GM23338 (cell line): ENCODE results near the gene BIRC3. TPM values are rescaled to one million over a fixed set of nuclear protein-coding genes. Genes with fewer than 3 reads are reported as not detected.

Source experiments
- ATAC-seq: fragments of 200-7000 bp; cut with Tn5 transposase; 3 replicates; pipeline ENCODE4 v1.9.1; 2020
- DNase-seq: peaks from one replicate; pipeline ENCODE4 v3.0.0-alpha.2; 2015; ENCODE audit warnings: low spot score
- H2AFZ ChIP-seq: fragments of 200-600 bp; sonication (generic); 2 replicates; pipeline ENCODE4 v1.8.0; 2016; ENCODE audit warnings: antibody characterized with exemption, mild to moderate bottlenecking, moderate library complexity
- H3F3A ChIP-seq: fragments of 200-600 bp; sonication (generic); replicated peaks from 2 replicates; pipeline ENCODE4 v1.8.0; 2017; ENCODE audit warnings: antibody characterized with exemption, mixed run types, low read depth
- H3K27ac ChIP-seq: fragments of 200-600 bp; sonication (generic); 2 replicates; pipeline ENCODE4 v1.6.1; 2016; ENCODE audit warnings: low read depth
- H3K27me3 ChIP-seq: fragments of 200-600 bp; sonication (generic); 2 replicates; pipeline ENCODE4 v1.8.0; 2016; ENCODE audit warnings: mild to moderate bottlenecking, mixed run types, moderate library complexity; ENCODE audit not compliant: insufficient read depth
- H3K36me3 ChIP-seq: fragments of 200-600 bp; sonication (generic); 2 replicates; pipeline ENCODE4 v1.8.0; 2016; ENCODE audit warnings: mild to moderate bottlenecking; ENCODE audit not compliant: insufficient read depth
- H3K4me1 ChIP-seq: fragments of 200-600 bp; sonication (generic); 2 replicates; pipeline ENCODE4 v1.8.0; 2016; ENCODE audit warnings: mild to moderate bottlenecking, moderate library complexity; ENCODE audit not compliant: insufficient read depth
- H3K4me2 ChIP-seq: fragments of 200-600 bp; sonication (generic); 2 replicates; pipeline ENCODE4 v1.7.1; 2017; ENCODE audit warnings: mixed run types
- H3K4me3 ChIP-seq: fragments of 200-600 bp; sonication (generic); 2 replicates; pipeline ENCODE4 v1.6.1; 2016; ENCODE audit warnings: mixed run types
- H3K79me2 ChIP-seq: fragments of 200-600 bp; sonication (generic); replicated peaks from 2 replicates; pipeline ENCODE4 v1.8.0; 2017; ENCODE audit warnings: mild to moderate bottlenecking; ENCODE audit not compliant: insufficient read depth
- H3K9me2 ChIP-seq: fragments of 200-600 bp; sonication (generic); 2 replicates; pipeline ENCODE4 v1.8.0; 2017; ENCODE audit not compliant: insufficient read depth
- H4K20me1 ChIP-seq: fragments of 200-600 bp; sonication (generic); replicated peaks from 2 replicates; pipeline ENCODE4 v1.8.0; 2017; ENCODE audit warnings: mild to moderate bottlenecking; ENCODE audit not compliant: insufficient read depth
- H3K27ac Mint-ChIP-seq: 2 replicates; pipeline ENCODE4 v1.8.0; 2020; ENCODE audit warnings: inconsistent platforms, mild to moderate bottlenecking, moderate library complexity, mixed read lengths
- H3K27me3 Mint-ChIP-seq: 3 replicates; pipeline ENCODE4 v1.8.0; 2022; ENCODE audit warnings: low read depth, mild to moderate bottlenecking, moderate library complexity, mixed read lengths, inconsistent platforms; ENCODE audit not compliant: insufficient read depth, poor library complexity
- H3K36me3 Mint-ChIP-seq: 3 replicates; pipeline ENCODE4 v1.8.0; 2021; ENCODE audit warnings: low read depth, mild to moderate bottlenecking, inconsistent platforms, moderate library complexity, mixed read lengths
- H3K4me1 Mint-ChIP-seq: 3 replicates; pipeline ENCODE4 v1.8.0; 2020; ENCODE audit warnings: mild to moderate bottlenecking, inconsistent platforms, mixed read lengths
- H3K4me3 Mint-ChIP-seq: 3 replicates; pipeline ENCODE4 v1.8.0; 2021; ENCODE audit warnings: moderate library complexity, mild to moderate bottlenecking, inconsistent platforms, mixed read lengths
- H3K9me3 Mint-ChIP-seq: 3 replicates; pipeline ENCODE4 v1.8.0; 2020; ENCODE audit warnings: moderate library complexity, mild to moderate bottlenecking, inconsistent platforms, mixed read lengths
- CREB1 ChIP-seq: fragments of 250-450 bp; sonication (Bioruptor Pico); IDR thresholded peaks from 2 replicates; pipeline ENCODE4 v1.5.0; 2020; ENCODE audit warnings: low read depth, mild to moderate bottlenecking, moderate library complexity
- CTCF ChIP-seq, 2 experiments: fragments of 200-600 bp in 1 of 2; sonication (generic) in 1 of 2; conservative IDR thresholded peaks; 2 replicates each; pipeline versions ENCODE4 v1.5.1 to v1.6.1; 2016 to 2017; ENCODE audit warnings: antibody characterized with exemption in 2 of 2, low read depth in 2 of 2, mild to moderate bottlenecking in 2 of 2, moderate library complexity in 1 of 2
- ETS1 ChIP-seq: IDR thresholded peaks from 2 replicates; pipeline ENCODE4 v1.6.1; 2016; ENCODE audit warnings: antibody characterized with exemption
- EZH2 ChIP-seq: fragments of 200-600 bp; sonication (generic); IDR thresholded peaks from one replicate; pipeline ENCODE4 v1.8.0; 2017; ENCODE audit warnings: antibody characterized with exemption, mild to moderate bottlenecking, low read depth; ENCODE audit not compliant: unreplicated experiment
- EZH2phosphoT487 ChIP-seq: fragments of 200-600 bp; sonication (generic); IDR thresholded peaks from one replicate; pipeline ENCODE4 v1.8.1; 2018; ENCODE audit warnings: antibody characterized with exemption; ENCODE audit not compliant: unreplicated experiment
- JUNB ChIP-seq: IDR thresholded peaks from one replicate; pipeline ENCODE4 v1.6.1; 2016; ENCODE audit warnings: antibody characterized with exemption; ENCODE audit not compliant: unreplicated experiment
- NANOG ChIP-seq: IDR thresholded peaks from 2 replicates; pipeline ENCODE4 v1.6.1; 2016; ENCODE audit warnings: antibody characterized with exemption, borderline replicate concordance
- POLR2AphosphoS5 ChIP-seq: IDR thresholded peaks from 2 replicates; pipeline ENCODE4 v1.6.1; 2016; ENCODE audit warnings: antibody characterized with exemption, low read depth
- STAT1 ChIP-seq: IDR thresholded peaks from one replicate; pipeline ENCODE4 v1.6.1; 2016; ENCODE audit warnings: antibody characterized with exemption; ENCODE audit not compliant: unreplicated experiment
- ZNF114 ChIP-seq: fragments of 250-450 bp; sonication (Bioruptor Pico); IDR thresholded peaks from 2 replicates; pipeline ENCODE4 v1.5.0; 2020; ENCODE audit warnings: mild to moderate bottlenecking, moderate library complexity
- ZNF331 ChIP-seq: fragments of 250-450 bp; sonication (Bioruptor Pico); IDR thresholded peaks from 2 replicates; pipeline ENCODE4 v1.5.0; 2020; ENCODE audit warnings: low read depth, mild to moderate bottlenecking, moderate library complexity
- polyA plus RNA-seq: library from polyadenylated mRNA; unstranded; fragments of >200 nt; fragmentation: Nextera tagmentation; extraction: Ambion mirVana; gene quantifications from 2 replicates; pipeline ENCODE4 v1.2.1, GENCODE V29; 2016
- total RNA-seq: library from RNA; depleted of rRNA; stranded (reverse); fragments of >200 nt; shearing (Covaris generic); gene quantifications from 2 replicates; pipeline ENCODE4 v1.2.3, GENCODE V29; 2014
- TF ChIP-seq, protein P1 (sequence below): IDR thresholded peaks from one replicate; pipeline ENCODE4 v1.6.1; 2018; ENCODE audit warnings: antibody characterized with exemption; ENCODE audit not compliant: unreplicated experiment
- TF ChIP-seq, protein P2 (sequence below): fragments of 250-450 bp; sonication (Bioruptor Pico); IDR thresholded peaks from 2 replicates; pipeline ENCODE4 v1.5.0; 2020; ENCODE audit warnings: mild to moderate bottlenecking, moderate library complexity

BIRC3 gene
- total and polyA plus RNA-seq, 2 experiments from 2014 or later = 0.03 TPM; not detected in 1

DNA sequence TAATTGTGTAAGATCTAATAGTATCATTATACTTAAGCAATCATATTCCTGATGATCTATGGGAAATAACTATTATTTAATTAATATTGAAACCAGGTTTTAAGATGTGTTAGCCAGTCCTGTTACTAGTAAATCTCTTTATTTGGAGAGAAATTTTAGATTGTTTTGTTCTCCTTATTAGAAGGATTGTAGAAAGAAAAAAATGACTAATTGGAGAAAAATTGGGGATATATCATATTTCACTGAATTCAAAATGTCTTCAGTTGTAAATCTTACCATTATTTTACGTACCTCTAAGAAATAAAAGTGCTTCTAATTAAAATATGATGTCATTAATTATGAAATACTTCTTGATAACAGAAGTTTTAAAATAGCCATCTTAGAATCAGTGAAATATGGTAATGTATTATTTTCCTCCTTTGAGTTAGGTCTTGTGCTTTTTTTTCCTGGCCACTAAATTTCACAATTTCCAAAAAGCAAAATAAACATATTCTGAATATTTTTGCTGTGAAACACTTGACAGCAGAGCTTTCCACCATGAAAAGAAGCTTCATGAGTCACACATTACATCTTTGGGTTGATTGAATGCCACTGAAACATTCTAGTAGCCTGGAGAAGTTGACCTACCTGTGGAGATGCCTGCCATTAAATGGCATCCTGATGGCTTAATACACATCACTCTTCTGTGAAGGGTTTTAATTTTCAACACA is 6.4 kb downstream of the BIRC3 start:
- ATAC-seq = no peak
- Histone ChIP-seq H3K27me3 (0 out of 2 replicates have a peak, but pooled peaks cover under 1% of the 10 kb centered on the region), H3F3A (no peaks in the 10 kb centered on the region), H3K36me3 (no peaks in the 10 kb centered on the region), H3K27ac (no peak overlapping the region), H3K4me3 (no peak overlapping the region), H4K20me1 (no peaks in the 10 kb centered on the region), H3K4me1 (no peaks in the 10 kb centered on the region), H3K9me2 (no peaks in the 10 kb centered on the region), H3K79me2 (no peaks in the 10 kb centered on the region), H3K4me2 (no peak overlapping the region), H2AFZ (no peak overlapping the region)
- Mint-ChIP-seq H3K4me1 (no peaks in the 10 kb centered on the region), H3K27ac (no peak overlapping the region), H3K4me3 (no peak overlapping the region), H3K36me3 (no peaks in the 10 kb centered on the region), H3K9me3 (no peaks in the 10 kb centered on the region; the same call in 2 of the 3 replicates), H3K27me3 (no peaks in the 10 kb centered on the region)
- no peak for DNase-seq
- TF ChIP-seq NANOG (no peak), ZNF114 (CRISPR knock-in tag) (no peak), STAT1 (no peak), CREB1 (no peak), ETS1 (no peak), ZNF331 (no peak), EZH2phosphoT487 (no peak), JUNB (no peak), EZH2 (no peak), POLR2AphosphoS5 (no peak), CTCF (conservative IDR thresholded peaks at IDR 0.05; ENCODE audit: low read depth in 2 of 2) (no peak)
- TF ChIP-seq, protein P1, sequence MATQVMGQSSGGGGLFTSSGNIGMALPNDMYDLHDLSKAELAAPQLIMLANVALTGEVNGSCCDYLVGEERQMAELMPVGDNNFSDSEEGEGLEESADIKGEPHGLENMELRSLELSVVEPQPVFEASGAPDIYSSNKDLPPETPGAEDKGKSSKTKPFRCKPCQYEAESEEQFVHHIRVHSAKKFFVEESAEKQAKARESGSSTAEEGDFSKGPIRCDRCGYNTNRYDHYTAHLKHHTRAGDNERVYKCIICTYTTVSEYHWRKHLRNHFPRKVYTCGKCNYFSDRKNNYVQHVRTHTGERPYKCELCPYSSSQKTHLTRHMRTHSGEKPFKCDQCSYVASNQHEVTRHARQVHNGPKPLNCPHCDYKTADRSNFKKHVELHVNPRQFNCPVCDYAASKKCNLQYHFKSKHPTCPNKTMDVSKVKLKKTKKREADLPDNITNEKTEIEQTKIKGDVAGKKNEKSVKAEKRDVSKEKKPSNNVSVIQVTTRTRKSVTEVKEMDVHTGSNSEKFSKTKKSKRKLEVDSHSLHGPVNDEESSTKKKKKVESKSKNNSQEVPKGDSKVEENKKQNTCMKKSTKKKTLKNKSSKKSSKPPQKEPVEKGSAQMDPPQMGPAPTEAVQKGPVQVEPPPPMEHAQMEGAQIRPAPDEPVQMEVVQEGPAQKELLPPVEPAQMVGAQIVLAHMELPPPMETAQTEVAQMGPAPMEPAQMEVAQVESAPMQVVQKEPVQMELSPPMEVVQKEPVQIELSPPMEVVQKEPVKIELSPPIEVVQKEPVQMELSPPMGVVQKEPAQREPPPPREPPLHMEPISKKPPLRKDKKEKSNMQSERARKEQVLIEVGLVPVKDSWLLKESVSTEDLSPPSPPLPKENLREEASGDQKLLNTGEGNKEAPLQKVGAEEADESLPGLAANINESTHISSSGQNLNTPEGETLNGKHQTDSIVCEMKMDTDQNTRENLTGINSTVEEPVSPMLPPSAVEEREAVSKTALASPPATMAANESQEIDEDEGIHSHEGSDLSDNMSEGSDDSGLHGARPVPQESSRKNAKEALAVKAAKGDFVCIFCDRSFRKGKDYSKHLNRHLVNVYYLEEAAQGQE = no peak
- TF ChIP-seq, protein P2, sequence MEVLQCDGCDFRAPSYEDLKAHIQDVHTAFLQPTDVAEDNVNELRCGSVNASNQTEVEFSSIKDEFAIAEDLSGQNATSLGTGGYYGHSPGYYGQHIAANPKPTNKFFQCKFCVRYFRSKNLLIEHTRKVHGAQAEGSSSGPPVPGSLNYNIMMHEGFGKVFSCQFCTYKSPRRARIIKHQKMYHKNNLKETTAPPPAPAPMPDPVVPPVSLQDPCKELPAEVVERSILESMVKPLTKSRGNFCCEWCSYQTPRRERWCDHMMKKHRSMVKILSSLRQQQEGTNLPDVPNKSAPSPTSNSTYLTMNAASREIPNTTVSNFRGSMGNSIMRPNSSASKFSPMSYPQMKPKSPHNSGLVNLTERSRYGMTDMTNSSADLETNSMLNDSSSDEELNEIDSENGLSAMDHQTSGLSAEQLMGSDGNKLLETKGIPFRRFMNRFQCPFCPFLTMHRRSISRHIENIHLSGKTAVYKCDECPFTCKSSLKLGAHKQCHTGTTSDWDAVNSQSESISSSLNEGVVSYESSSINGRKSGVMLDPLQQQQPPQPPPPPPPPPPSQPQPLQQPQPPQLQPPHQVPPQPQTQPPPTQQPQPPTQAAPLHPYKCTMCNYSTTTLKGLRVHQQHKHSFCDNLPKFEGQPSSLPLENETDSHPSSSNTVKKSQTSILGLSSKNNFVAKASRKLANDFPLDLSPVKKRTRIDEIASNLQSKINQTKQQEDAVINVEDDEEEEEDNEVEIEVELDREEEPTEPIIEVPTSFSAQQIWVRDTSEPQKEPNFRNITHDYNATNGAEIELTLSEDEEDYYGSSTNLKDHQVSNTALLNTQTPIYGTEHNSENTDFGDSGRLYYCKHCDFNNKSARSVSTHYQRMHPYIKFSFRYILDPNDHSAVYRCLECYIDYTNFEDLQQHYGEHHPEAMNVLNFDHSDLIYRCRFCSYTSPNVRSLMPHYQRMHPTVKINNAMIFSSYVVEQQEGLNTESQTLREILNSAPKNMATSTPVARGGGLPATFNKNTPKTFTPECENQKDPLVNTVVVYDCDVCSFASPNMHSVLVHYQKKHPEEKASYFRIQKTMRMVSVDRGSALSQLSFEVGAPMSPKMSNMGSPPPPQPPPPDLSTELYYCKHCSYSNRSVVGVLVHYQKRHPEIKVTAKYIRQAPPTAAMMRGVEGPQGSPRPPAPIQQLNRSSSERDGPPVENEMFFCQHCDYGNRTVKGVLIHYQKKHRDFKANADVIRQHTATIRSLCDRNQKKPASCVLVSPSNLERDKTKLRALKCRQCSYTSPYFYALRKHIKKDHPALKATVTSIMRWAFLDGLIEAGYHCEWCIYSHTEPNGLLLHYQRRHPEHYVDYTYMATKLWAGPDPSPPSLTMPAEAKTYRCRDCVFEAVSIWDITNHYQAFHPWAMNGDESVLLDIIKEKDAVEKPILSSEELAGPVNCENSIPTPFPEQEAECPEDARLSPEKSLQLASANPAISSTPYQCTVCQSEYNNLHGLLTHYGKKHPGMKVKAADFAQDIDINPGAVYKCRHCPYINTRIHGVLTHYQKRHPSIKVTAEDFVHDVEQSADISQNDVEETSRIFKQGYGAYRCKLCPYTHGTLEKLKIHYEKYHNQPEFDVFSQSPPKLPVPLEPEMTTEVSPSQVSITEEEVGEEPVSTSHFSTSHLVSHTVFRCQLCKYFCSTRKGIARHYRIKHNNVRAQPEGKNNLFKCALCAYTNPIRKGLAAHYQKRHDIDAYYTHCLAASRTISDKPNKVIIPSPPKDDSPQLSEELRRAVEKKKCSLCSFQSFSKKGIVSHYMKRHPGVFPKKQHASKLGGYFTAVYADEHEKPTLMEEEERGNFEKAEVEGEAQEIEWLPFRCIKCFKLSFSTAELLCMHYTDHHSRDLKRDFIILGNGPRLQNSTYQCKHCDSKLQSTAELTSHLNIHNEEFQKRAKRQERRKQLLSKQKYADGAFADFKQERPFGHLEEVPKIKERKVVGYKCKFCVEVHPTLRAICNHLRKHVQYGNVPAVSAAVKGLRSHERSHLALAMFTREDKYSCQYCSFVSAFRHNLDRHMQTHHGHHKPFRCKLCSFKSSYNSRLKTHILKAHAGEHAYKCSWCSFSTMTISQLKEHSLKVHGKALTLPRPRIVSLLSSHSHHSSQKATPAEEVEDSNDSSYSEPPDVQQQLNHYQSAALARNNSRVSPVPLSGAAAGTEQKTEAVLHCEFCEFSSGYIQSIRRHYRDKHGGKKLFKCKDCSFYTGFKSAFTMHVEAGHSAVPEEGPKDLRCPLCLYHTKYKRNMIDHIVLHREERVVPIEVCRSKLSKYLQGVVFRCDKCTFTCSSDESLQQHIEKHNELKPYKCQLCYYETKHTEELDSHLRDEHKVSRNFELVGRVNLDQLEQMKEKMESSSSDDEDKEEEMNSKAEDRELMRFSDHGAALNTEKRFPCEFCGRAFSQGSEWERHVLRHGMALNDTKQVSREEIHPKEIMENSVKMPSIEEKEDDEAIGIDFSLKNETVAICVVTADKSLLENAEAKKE (CRISPR knock-in tag) = no peak
